ENCODE data around the gene HOMER2. TPM values are rescaled to one million over a fixed set of nuclear protein-coding genes. Genes with fewer than 3 reads are reported as not detected.

Gene HOMER2
- total RNA-seq, 1 experiment from 2014 or later, result 14.2 TPM

- Mint-ChIP-seq H3K9me3 (no peaks in the 10 kb centered on the region), H3K27ac (no peak overlapping the region), H3K4me3 (no peak overlapping the region), H3K36me3 (ENCODE audit: insufficient read depth in 1 of 3, low read depth in 3 of 3) (no peaks in the 10 kb centered on the region; a peak in 1 of 7 replicates), H3K4me1 (peaks cover 14% of the 10 kb centered on the region in 2 experiments), H3K27me3 (ENCODE audit: low read depth) (no peaks in the 10 kb centered on the region)
- Histone ChIP-seq H3T11ph (ENCODE audit: low read length) (no peak overlapping the region), H3K4me2 (ENCODE audit: insufficient read depth, insufficient read length, low read length) (no peak overlapping the region), H3K56ac (ENCODE audit: insufficient read length, low read depth, low read length) (no peak overlapping the region), H3K9ac (ENCODE audit: extremely low read depth, insufficient read length, low read length) (no peak overlapping the region), H2BK5ac (ENCODE audit: insufficient read length, low read length) (no peak overlapping the region), H3K23me2 (ENCODE audit: insufficient read length, low read depth, low read length, poor library complexity, severe bottlenecking) (no peaks in the 10 kb centered on the region), H4K91ac (ENCODE audit: insufficient read length, low read depth, low read length) (no peak overlapping the region), H3K4me1 (ENCODE audit: insufficient read depth, low read length) (no peaks in the 10 kb centered on the region), H3K9me3 (ENCODE audit: control insufficient read depth, low read depth, low read length) (no peaks in the 10 kb centered on the region), H4K5ac (ENCODE audit: insufficient read length, low read depth, low read length) (no peak overlapping the region), H3K23ac (ENCODE audit: insufficient read length, low read depth, low read length) (no peak overlapping the region), H2BK15ac (ENCODE audit: low read depth, low read length) (no peak overlapping the region), H2AK5ac (ENCODE audit: insufficient read length, low read length) (no peak overlapping the region), H3K79me1 (ENCODE audit: insufficient read depth, low read depth, low read length, poor library complexity, severe bottlenecking) (no peaks in the 10 kb centered on the region), H2BK120ac (ENCODE audit: low read depth, low read length, poor library complexity, severe bottlenecking) (no peak overlapping the region), H2AFZ (ENCODE audit: low read length) (no peak overlapping the region), H4K20me1 (ENCODE audit: control insufficient read depth, insufficient read depth, insufficient read length) (no peaks in the 10 kb centered on the region), H4K8ac (replicated peaks; ENCODE audit: insufficient read length, low read depth, low read length) (no peak overlapping the region), H3K27me3 (ENCODE audit: insufficient read depth, low read length) (no peaks in the 10 kb centered on the region), H3K4ac (ENCODE audit: low read depth, low read length) (no peak overlapping the region), H3K27ac (ENCODE audit: insufficient read length, low read depth, low read length) (no peak overlapping the region), H3K18ac (ENCODE audit: insufficient read length, low read depth, low read length) (no peak overlapping the region), H3K14ac (ENCODE audit: insufficient read depth, low read length) (no peak overlapping the region), H3K79me2 (ENCODE audit: insufficient read depth, low read length) (no peaks in the 10 kb centered on the region), H2BK20ac (ENCODE audit: low read depth, low read length, poor library complexity, severe bottlenecking) (no peak overlapping the region), H2BK12ac (ENCODE audit: insufficient read length, low read depth, low read length) (no peak overlapping the region)
- no peak for DNase-seq
- no CpG with 5 or more reads among the region's 9 CpGs for WGBS (ENCODE audit: extremely low coverage, insufficient read length, low lambda C conversion rate)
- no peak for TF ChIP-seq CTCF (conservative IDR thresholded peaks at IDR 0.05)
Measured at GRCh38 chr15:82851981-82852511, 100.5 kb downstream of the HOMER2 start.

All from H9 (cell line).